ENCODE measurements around the gene ULK1.
A peak's percentile ranks its signal among the peaks of the same experiment; 100 is the strongest.

ULK1 gene

GRCh38 chr12:131901431-131902331, 7.3 kb downstream of the ULK1 start:
- TF ChIP-seq, protein P1, sequence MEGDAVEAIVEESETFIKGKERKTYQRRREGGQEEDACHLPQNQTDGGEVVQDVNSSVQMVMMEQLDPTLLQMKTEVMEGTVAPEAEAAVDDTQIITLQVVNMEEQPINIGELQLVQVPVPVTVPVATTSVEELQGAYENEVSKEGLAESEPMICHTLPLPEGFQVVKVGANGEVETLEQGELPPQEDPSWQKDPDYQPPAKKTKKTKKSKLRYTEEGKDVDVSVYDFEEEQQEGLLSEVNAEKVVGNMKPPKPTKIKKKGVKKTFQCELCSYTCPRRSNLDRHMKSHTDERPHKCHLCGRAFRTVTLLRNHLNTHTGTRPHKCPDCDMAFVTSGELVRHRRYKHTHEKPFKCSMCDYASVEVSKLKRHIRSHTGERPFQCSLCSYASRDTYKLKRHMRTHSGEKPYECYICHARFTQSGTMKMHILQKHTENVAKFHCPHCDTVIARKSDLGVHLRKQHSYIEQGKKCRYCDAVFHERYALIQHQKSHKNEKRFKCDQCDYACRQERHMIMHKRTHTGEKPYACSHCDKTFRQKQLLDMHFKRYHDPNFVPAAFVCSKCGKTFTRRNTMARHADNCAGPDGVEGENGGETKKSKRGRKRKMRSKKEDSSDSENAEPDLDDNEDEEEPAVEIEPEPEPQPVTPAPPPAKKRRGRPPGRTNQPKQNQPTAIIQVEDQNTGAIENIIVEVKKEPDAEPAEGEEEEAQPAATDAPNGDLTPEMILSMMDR (IDR thresholded peaks at IDR 0.05), result no peak
- intact Hi-C loops (cut with DNase I; ENCODE audit: low total_unique reads), result no loop called here
- H3K36me3 ChIP-seq, result peaks cover 0 to 63% (median 34%) of the 10 kb centered on the region in 3 donors

GRCh38 chr12:131902332-131903241, 8.2 kb downstream of the ULK1 start:
- Histone ChIP-seq H3K27me3 (no peaks in the 10 kb centered on the region), H3K4me3 (no peak overlapping the region), H3K27ac (no peak overlapping the region), H3K9me3 (no peaks in the 10 kb centered on the region), H3K36me3 (peaks cover 0 to 63% (median 34%) of the 10 kb centered on the region in 3 donors), H3K4me1 (peaks cover 0 to 67% (median 45%) of the 10 kb centered on the region in 4 donors)
- TF ChIP-seq, protein P1 (IDR thresholded peaks at IDR 0.05), result no peak
- peak in 1 of 2 donors; percentile 61 for DNase-seq
- intact Hi-C loops (cut with DNase I; ENCODE audit: low total_unique reads), result no loop called here

More at GRCh38 chr12:131901431-131902331, 7.3 kb downstream of the ULK1 start:
- Histone ChIP-seq H3K9me3 (no peaks in the 10 kb centered on the region), H3K27ac (no peak overlapping the region), H3K4me1 (peaks cover 0 to 76% (median 52%) of the 10 kb centered on the region in 4 donors), H3K27me3 (no peaks in the 10 kb centered on the region), H3K4me3 (no peak overlapping the region)
- peak in 1 of 2 donors; percentile 66 for DNase-seq

DNA sequence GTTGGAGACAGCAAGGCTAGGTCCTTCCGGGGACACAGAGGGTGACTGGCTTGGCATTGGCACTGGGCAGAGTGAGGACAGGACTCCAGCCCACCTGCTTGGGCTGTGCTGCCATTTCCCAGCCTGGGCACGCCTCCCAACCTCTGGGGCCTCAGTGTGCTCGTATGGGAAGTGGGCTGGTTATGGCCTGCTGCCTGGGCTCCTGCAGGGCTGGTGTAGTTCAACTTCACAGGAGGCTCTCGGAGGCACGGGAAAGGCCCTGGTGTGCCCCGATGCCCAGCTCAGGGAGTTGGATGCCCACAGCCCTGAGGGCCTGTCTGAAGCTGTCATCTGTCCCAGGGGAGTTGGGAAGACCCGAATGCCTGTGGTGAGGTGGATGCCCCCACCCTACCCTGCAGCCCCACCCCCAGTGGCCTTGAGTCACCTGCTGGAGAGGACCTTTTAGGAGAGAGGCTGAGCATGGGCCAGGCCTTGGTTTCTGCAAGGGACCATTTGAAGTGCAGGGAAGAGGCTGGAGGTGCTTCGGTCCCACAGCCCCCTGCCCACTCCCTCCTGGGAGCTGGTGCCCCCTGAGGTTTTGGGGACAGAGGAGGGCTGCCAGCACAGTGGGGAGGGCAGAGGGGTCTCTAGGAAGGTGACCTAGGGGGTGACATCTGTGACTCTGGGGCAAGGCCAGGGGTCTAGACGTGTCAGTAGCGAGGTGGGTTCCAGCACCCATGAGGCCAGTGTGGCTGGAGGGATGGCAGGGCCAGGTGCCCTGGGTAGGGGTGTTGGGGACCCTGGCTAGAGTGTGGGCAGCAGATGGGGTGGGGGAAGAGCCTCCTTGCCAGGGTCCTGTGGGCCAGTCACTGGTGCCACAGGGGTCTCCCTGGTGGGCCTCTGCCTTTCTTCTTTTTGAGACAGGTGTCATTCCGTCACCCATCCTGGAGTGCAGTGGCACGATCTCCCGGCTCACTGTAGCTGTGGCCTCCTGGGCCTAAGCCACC, 9.1 kb downstream of the ULK1 start:
- no peak overlapping the region for H3K27ac ChIP-seq
- H3K36me3 ChIP-seq, result peaks cover 6 to 63% (median 39%) of the 10 kb centered on the region in 3 donors
- intact Hi-C loops (cut with DNase I; ENCODE audit: low total_unique reads), result no loop called here
- TF ChIP-seq, protein P1 (IDR thresholded peaks at IDR 0.05), result no peak
- no peaks in the 10 kb centered on the region for H3K27me3 ChIP-seq
- peaks cover 0 to 58% (median 40%) of the 10 kb centered on the region in 4 donors for H3K4me1 ChIP-seq
- peak in 1 of 2 donors; percentile 60 for DNase-seq
- H3K9me3 ChIP-seq, result no peaks in the 10 kb centered on the region
- no peak overlapping the region for H3K4me3 ChIP-seq

DNA sequence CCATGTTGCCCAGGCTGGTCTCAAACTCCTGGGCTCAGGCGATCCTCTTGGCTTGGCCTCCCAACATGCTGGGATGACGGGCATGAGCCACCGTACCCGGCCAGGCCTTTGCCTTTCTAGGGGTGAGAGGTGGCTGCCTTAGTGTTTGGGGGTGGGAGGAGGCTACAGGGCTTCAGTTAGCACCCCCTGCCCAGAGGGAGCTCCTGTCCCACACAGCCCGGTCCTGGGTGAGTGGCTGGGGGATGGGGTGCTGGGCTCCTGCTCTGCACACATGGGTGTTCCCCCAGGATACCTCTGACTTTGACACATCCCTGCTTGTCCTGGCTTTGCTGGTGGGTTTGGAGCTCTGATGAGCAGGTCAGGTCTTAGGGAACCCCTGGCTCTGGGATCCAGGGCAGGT, 9.9 kb downstream of the ULK1 start:
- intact Hi-C loops (cut with DNase I; ENCODE audit: low total_unique reads), result no loop called here
- no peaks in the 10 kb centered on the region for H3K27me3 ChIP-seq
- no peak overlapping the region for H3K4me3 ChIP-seq
- DNase-seq, result no peak
- no peak overlapping the region for H3K27ac ChIP-seq
- H3K9me3 ChIP-seq, result no peaks in the 10 kb centered on the region
- peaks cover 14 to 63% (median 42%) of the 10 kb centered on the region in 3 donors for H3K36me3 ChIP-seq
- TF ChIP-seq, protein P1 (IDR thresholded peaks at IDR 0.05), result no peak
- peaks cover 0 to 55% (median 39%) of the 10 kb centered on the region in 4 donors for H3K4me1 ChIP-seq

Data from tibial artery (tissue), 4 donors.